GM19239 (cell line): ENCODE measurements around the gene FANCD2OS.
"Not testable (repeated sequence)": the region's sequence is repeated elsewhere in the genome, so short reads cannot be mapped to it uniquely, and the experiment has no call there.

ENCODE experiments used
- DNase-seq: peaks from one replicate; pipeline ENCODE4 v3.0.0; 2011; ENCODE audit warnings: low spot score; ENCODE audit not compliant: insufficient read length
- FAIRE-seq: peaks from 2 replicates; lab custom pipeline; 2011; peaks lifted over from hg19 to GRCh38; lab: Jason Lieb, UNC

FANCD2OS gene

GRCh38 chr3:10108091-10108490, at the start of gene FANCD2OS:
FANCD2OS (minus strand) TSS chr3:10108255; CDS start chr3:10104774, 3,481 bp downstream.
- FAIRE-seq (no peak), DNase-seq (no peak)

GRCh38 chr3:10157031-10157430, 49.0 kb upstream of the FANCD2OS start:
- FAIRE-seq (no peak), DNase-seq (no peak)

GRCh38 chr3:10155658-10156057, 47.6 kb upstream of the FANCD2OS start:
- no peak for FAIRE-seq
- no peak for DNase-seq

- FAIRE-seq (no peak), DNase-seq (no peak)
Measured at GRCh38 chr3:10155123-10155472, 47.0 kb upstream of the FANCD2OS start.

GRCh38 chr3:10154335-10155122, 46.5 kb upstream of the FANCD2OS start:
- FAIRE-seq (no peak), DNase-seq (no peak)

GRCh38 chr3:10150987-10151386, 42.9 kb upstream of the FANCD2OS start:
- DNase-seq, result no peak
- FAIRE-seq, result no peak

GRCh38 chr3:10149226-10149625, 41.2 kb upstream of the FANCD2OS start:
- DNase-seq (no peak), FAIRE-seq (no peak)

GRCh38 chr3:10145685-10146084, 37.6 kb upstream of the FANCD2OS start:
- DNase-seq, result no peak
- FAIRE-seq, result no peak

- DNase-seq (no peak), FAIRE-seq (no peak)
Measured at GRCh38 chr3:10142707-10143560, 34.9 kb upstream of the FANCD2OS start.

GRCh38 chr3:10140996-10141546, 33.0 kb upstream of the FANCD2OS start:
- FAIRE-seq, result no peak

GRCh38 chr3:10137178-10137577, 29.1 kb upstream of the FANCD2OS start:
- no peak for FAIRE-seq

More at GRCh38 chr3:10140996-10141546, 33.0 kb upstream of the FANCD2OS start:
- no peak for DNase-seq

GRCh38 chr3:10136426-10137005, 28.5 kb upstream of the FANCD2OS start:
- DNase-seq, result no peak

More at GRCh38 chr3:10137178-10137577, 29.1 kb upstream of the FANCD2OS start:
- no peak for DNase-seq

GRCh38 chr3:10135872-10136271, 27.8 kb upstream of the FANCD2OS start:
- not testable (repeated sequence) for FAIRE-seq, DNase-seq

More at GRCh38 chr3:10136426-10137005, 28.5 kb upstream of the FANCD2OS start:
- no peak for FAIRE-seq

GRCh38 chr3:10122724-10123123, 14.7 kb upstream of the FANCD2OS start:
- FAIRE-seq, result no peak

GRCh38 chr3:10121064-10121463, 13.0 kb upstream of the FANCD2OS start:
- FAIRE-seq, result no peak

More at GRCh38 chr3:10122724-10123123, 14.7 kb upstream of the FANCD2OS start:
- DNase-seq, result no peak

GRCh38 chr3:10119376-10119775, 11.3 kb upstream of the FANCD2OS start:
- FAIRE-seq, result no peak
- DNase-seq, result no peak

More at GRCh38 chr3:10121064-10121463, 13.0 kb upstream of the FANCD2OS start:
- DNase-seq, result no peak

GRCh38 chr3:10116928-10117327, 8.9 kb upstream of the FANCD2OS start:
- FAIRE-seq (no peak), DNase-seq (no peak)

- FAIRE-seq, result no peak
- no peak for DNase-seq
Measured at GRCh38 chr3:10116138-10116460, 8.0 kb upstream of the FANCD2OS start.

GRCh38 chr3:10115326-10116137, 7.5 kb upstream of the FANCD2OS start, which contains the start of gene BRK1:
BRK1 (plus strand) TSS chr3:10115675; CDS start chr3:10115702, 27 bp downstream.
- FAIRE-seq (peak; percentile 98), DNase-seq (peak; percentile 96)

- DNase-seq, result no peak
- no peak for FAIRE-seq
Measured at GRCh38 chr3:10106919-10107318, 1.1 kb downstream of the FANCD2OS start.
